Ovary (tissue), 3 donors: ENCODE measurements around the gene NTRK1.

Experiments
- POLR2A ChIP-seq: fragments of 450-650 bp; IDR thresholded peaks from one replicate; pipeline ENCODE4 v1.6.1; 2017; ENCODE audit warnings: antibody characterized with exemption, mild to moderate bottlenecking, moderate library complexity
- TF ChIP-seq, protein P1 (sequence below), 3 donors: fragments of 450-650 bp in 2 of 3; fragments of 200-600 bp in 1 of 3; IDR thresholded peaks; one replicate each; pipeline versions ENCODE4 v1.5.1 to v1.8.0; 2016 to 2022; ENCODE audit warnings: antibody characterized with exemption in 3 of 3, mild to moderate bottlenecking in 1 of 3
- donor health status: DM: no; HTN: no; CAD: no.

DNA sequence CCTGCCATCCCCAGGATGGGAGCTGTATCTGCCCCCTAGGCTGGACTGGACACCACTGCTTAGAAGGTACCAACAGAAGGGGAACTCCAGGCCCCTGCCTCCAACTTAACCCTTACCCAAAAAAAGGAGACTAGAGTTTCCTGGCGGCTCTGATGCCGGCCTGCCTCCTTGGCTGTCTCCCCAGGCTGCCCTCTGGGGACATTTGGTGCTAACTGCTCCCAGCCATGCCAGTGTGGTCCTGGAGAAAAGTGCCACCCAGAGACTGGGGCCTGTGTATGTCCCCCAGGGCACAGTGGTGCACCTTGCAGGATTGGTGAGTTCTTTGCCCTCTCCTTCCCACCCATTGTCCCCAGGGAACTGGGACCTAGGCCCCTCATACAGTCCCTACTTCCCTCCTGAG is 51.6 kb downstream of the NTRK1 start:
- TF ChIP-seq, protein P1, sequence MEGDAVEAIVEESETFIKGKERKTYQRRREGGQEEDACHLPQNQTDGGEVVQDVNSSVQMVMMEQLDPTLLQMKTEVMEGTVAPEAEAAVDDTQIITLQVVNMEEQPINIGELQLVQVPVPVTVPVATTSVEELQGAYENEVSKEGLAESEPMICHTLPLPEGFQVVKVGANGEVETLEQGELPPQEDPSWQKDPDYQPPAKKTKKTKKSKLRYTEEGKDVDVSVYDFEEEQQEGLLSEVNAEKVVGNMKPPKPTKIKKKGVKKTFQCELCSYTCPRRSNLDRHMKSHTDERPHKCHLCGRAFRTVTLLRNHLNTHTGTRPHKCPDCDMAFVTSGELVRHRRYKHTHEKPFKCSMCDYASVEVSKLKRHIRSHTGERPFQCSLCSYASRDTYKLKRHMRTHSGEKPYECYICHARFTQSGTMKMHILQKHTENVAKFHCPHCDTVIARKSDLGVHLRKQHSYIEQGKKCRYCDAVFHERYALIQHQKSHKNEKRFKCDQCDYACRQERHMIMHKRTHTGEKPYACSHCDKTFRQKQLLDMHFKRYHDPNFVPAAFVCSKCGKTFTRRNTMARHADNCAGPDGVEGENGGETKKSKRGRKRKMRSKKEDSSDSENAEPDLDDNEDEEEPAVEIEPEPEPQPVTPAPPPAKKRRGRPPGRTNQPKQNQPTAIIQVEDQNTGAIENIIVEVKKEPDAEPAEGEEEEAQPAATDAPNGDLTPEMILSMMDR (IDR thresholded peaks at IDR 0.05): no peak
- TF ChIP-seq POLR2A: no peak
